Urinary bladder (tissue), 4 donors: Measurements from ENCODE around the gene MAGI3. TPM values are rescaled to one million over a fixed set of nuclear protein-coding genes. Genes with fewer than 3 reads are reported as not detected.
A peak's percentile ranks its signal among the peaks of the same experiment; 100 is the strongest.
"Not testable (repeated sequence)": the region's sequence is repeated elsewhere in the genome, so short reads cannot be mapped to it uniquely, and the experiment has no call there.

Experiments
- DNase-seq: peaks from one replicate; pipeline ENCODE4 v3.0.0-alpha.2; 2015; ENCODE audit errors: extremely low spot score
- H3K27ac ChIP-seq: one replicate; pipeline ENCODE4 v1.5.1; 2013; ENCODE audit warnings: low read depth, mild to moderate bottlenecking, moderate library complexity
- H3K36me3 ChIP-seq: one replicate; pipeline ENCODE4 v1.6.1; 2013; ENCODE audit warnings: mild to moderate bottlenecking, moderate library complexity; ENCODE audit not compliant: insufficient read depth
- H3K4me1 ChIP-seq: one replicate; pipeline ENCODE4 v1.6.1; 2013; ENCODE audit warnings: mild to moderate bottlenecking, moderate library complexity; ENCODE audit not compliant: insufficient read depth
- H3K4me3 ChIP-seq: one replicate; pipeline ENCODE4 v1.5.1; 2013; ENCODE audit warnings: low read depth, low read length
- WGBS: extraction: QIAGEN DNeasy Blood & Tissue Kit; methylation state at CpG from one replicate; pipeline ENCODE4 v1.1.7; 2013; 5-methylcytosine and 5-hydroxymethylcytosine counted together
- polyA plus RNA-seq: library from polyadenylated mRNA; stranded (reverse); fragments of 200-250 nt; gene quantifications from one replicate; pipeline ENCODE4 v1.2.3, GENCODE V29; 2013
- total RNA-seq: library from RNA; depleted of rRNA; stranded (reverse); fragments of >200 nt; gene quantifications from one replicate; pipeline ENCODE4 v1.2.3, GENCODE V29; 2014
- donor health status: healthy with polysubstance abuse.
- donor health status: healthy.

Gene MAGI3
- total and polyA plus RNA-seq, 2 donors = 6.1 to 34.7 TPM

GRCh38 chr1:113678159-113678469, 287.8 kb downstream of the MAGI3 start:
- no peak overlapping the region for H3K27ac ChIP-seq
- peaks cover 2% of the 10 kb centered on the region for H3K4me1 ChIP-seq
- DNase-seq = no peak
- no peaks in the 10 kb centered on the region for H3K36me3 ChIP-seq
- no peak overlapping the region for H3K4me3 ChIP-seq

DNA sequence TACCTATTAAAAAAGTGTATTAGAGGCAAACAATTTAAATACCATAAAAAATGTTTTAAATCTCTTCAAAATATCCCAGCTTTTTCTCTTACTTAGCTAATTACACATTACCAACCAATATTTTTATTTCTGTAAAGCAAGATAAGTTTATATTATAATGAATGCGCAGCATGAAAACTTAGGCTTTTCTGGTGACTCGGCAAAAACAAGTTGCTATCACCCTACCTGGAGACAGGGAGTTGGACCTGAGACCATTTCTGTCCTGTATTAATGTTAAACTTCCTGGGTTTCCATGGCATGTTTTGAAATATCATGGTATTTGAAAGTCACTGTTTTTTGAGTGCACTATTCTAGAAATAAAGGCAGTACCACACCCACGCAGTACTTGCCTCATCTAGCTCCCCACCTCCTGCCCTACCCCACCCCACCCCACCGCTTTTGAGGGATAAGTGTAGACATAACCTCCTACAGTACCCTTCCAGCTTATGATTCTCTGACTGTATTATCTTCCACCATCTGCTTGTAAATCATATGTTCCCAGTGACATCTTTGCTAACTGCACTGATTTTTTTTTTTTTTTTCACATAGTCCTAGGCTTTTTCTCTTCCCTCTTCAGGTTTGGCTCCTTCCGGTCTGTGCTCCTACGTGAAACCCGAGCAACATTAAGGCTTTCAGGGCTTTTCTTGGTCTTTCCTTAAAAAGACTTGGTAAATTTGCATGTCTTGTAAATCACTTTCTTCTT, 291.5 kb downstream of the MAGI3 start:
- peaks cover 2% of the 10 kb centered on the region for H3K4me1 ChIP-seq
- H3K36me3 ChIP-seq = no peaks in the 10 kb centered on the region
- 89% methylated on average over 7 of the region's 7 CpGs for WGBS
- no peak overlapping the region for H3K27ac ChIP-seq
- H3K4me3 ChIP-seq = no peak overlapping the region
- no peak for DNase-seq

GRCh38 chr1:113683384-113684152, 293.3 kb downstream of the MAGI3 start:
- WGBS = 42% methylated on average over 8 of the region's 8 CpGs
- H3K4me3 ChIP-seq = no peak overlapping the region
- no peaks in the 10 kb centered on the region for H3K4me1 ChIP-seq
- no peak for DNase-seq
- no peak overlapping the region for H3K27ac ChIP-seq
- no peaks in the 10 kb centered on the region for H3K36me3 ChIP-seq

- DNase-seq = peak; percentile 21
- Histone ChIP-seq H3K36me3 (no peaks in the 10 kb centered on the region), H3K27ac (no peak overlapping the region), H3K4me1 (no peaks in the 10 kb centered on the region), H3K4me3 (no peak overlapping the region)
- 27% methylated on average over 6 of the region's 6 CpGs for WGBS
These were observed 293.8 kb downstream of the MAGI3 start for GRCh38 chr1:113684153-113684541.

GRCh38 chr1:113686891-113687618, 296.7 kb downstream of the MAGI3 start:
- H3K36me3 ChIP-seq = no peaks in the 10 kb centered on the region
- H3K4me3 ChIP-seq = no peak overlapping the region
- no peak overlapping the region for H3K27ac ChIP-seq
- H3K4me1 ChIP-seq = no peaks in the 10 kb centered on the region
- DNase-seq = no peak
- WGBS = 74% methylated on average over 3 of the region's 3 CpGs

DNA sequence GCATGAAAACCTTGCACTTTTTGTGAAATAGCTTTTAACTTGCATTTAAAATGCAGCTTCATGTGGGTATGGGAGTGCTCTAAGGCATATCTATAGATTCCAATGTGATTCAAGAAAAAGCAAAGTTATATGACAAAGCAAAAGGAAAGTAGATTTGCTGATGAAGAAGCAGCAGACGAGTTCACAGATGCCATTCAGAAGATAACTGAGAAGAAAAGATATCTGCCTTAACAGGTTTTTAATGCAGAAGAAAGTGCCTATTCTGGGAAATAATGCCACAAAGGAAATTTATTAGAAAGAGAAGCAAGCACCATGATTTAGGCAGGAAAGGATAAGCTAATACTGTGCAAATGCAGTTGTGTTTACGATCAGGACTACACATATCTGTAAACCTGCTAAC, 300.9 kb downstream of the MAGI3 start:
- H3K4me3 ChIP-seq = no peak overlapping the region
- WGBS = 91% methylated on average over 2 of the region's 2 CpGs

DNA sequence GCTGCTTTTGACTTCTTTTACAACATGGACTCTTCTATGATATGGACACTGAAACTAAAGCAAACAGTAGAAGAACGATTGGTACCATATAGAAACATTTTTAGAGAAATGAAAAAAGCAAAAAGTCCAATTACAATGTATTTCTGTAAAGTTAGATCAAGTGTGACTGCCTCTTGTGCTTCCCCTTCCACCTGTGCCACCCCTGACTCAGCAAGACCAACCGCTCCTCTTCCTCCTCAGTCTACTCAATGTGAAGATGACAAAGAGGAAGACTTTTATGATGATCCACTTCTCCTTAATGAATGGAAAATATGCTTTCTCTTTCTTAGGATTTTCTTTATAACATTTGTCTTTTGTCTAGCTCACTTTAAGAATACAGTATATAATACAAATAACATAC, 302.0 kb downstream of the MAGI3 start:
- DNase-seq = no peak
- no peak overlapping the region for H3K27ac ChIP-seq

More for the DNA sequence above, 300.9 kb downstream of the MAGI3 start:
- H3K4me1 ChIP-seq = no peaks in the 10 kb centered on the region
- no peak for DNase-seq
- no peaks in the 10 kb centered on the region for H3K36me3 ChIP-seq
- H3K27ac ChIP-seq = no peak overlapping the region

DNA sequence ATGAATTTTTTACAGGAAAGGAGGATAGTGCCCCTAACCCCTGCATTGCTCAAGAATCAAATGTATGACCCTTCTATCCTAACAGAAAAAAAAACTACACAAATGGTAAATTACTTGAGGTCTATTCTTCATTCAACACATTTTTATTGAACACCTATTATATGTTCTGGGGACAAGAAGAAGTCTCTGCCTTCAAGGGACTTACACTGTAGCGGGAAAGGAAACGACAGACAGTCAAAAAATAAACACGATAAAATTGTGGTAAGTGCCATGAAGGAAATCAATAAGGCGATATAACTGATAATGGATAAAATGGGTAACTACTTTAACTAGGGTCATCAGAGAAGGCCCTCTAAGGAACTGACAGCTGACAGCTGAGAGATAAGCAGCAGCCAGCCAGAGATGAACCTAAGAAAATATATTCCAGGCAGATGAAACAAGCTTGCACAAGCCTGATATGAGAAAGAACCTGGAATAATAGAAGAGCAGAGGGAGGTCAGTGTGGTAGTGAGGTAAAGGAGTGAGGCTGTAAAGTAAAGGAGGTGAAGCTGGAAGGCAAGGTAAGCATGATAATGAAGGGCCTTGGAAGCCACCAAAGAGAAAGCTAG, 302.6 kb downstream of the MAGI3 start:
- DNase-seq = no peak
- WGBS = 94% methylated on average over 4 of the region's 4 CpGs

More for the DNA sequence above, 302.0 kb downstream of the MAGI3 start:
- H3K36me3 ChIP-seq = no peaks in the 10 kb centered on the region
- no peak overlapping the region for H3K4me3 ChIP-seq
- 88% methylated on average over 2 of the region's 2 CpGs for WGBS
- H3K4me1 ChIP-seq = no peaks in the 10 kb centered on the region

DNA sequence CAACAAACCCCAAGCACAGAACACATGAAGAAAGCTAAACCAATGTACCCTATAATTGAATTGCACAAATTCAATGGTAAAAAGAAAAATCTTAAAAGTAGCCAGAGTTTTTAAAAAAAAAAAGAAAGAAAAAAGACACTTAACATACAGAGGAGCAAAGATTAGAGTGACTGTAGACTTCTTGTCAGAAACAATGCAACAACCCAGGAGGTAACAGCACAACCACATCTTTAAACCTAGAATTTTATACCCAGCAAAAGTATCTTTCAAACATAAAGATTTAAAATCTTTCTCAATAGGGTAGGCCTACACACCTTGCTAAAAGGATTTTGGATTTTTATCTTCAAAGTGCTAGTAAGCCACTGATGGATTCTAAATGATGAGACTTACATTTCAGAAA, 304.6 kb downstream of the MAGI3 start:
- no peak overlapping the region for H3K4me3 ChIP-seq
- DNase-seq = no peak

More for the DNA sequence above, 302.6 kb downstream of the MAGI3 start:
- Histone ChIP-seq H3K36me3 (no peaks in the 10 kb centered on the region), H3K27ac (no peak overlapping the region), H3K4me1 (no peaks in the 10 kb centered on the region), H3K4me3 (no peak overlapping the region)

DNA sequence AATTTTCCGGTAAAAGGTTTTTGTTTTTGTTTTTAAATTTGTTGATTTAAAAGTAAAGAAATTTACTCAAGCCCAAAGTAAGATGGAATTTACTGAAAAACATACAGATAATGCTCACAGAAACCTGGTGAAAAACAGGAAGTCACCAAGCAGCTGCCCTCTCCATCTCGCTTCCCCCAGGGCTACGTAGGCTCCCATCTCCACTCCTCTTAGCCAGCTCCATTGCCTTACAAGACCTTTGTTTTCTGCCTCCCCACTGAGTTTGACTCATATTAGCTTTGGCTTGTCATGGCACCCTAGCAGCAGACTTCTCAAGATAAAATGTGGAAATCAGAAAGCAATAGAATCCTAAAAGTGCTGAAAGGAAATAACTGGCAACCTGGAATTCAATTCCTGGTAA, 311.1 kb downstream of the MAGI3 start:
- no peak for DNase-seq
- Histone ChIP-seq H3K4me3 (no peak overlapping the region), H3K4me1 (no peaks in the 10 kb centered on the region), H3K27ac (no peak overlapping the region), H3K36me3 (no peaks in the 10 kb centered on the region)
- WGBS = 91% methylated on average over 3 of the region's 3 CpGs

More for the DNA sequence above, 304.6 kb downstream of the MAGI3 start:
- Histone ChIP-seq H3K4me1 (no peaks in the 10 kb centered on the region), H3K36me3 (no peaks in the 10 kb centered on the region), H3K27ac (no peak overlapping the region)

DNA sequence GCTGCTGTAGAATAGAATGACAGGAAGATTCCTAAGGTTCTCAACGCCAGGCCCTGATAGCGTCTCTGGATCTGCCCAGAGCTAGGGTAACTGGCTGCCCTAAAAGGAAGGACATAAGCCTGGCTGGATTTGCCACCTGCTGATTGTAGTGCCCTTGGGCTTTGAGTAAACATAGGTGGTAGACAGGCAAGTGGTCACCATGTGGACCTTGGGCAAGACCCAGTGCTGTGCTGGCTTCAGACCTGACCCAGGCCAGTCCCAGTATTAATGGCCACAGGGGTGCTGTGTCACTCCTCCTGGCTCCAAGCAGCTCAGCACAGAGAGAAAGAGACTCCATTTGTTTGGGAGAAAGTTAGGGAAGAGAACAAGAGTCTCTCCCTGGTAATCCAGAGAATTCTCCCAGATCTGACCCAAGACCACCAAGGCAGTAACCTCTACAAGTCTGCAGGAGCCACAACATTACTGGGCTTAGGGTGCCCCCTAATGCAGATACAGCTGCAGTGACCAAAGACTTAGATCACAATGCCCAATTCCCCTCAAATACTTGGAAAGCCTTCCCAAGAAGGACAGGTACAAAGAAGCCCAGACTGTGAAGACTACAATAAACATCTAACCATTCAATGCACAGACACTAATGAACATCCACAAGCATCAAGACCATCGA, 324.4 kb downstream of the MAGI3 start:
- H3K27ac ChIP-seq = no peak overlapping the region
- no peak for DNase-seq
- H3K4me3 ChIP-seq = no peak overlapping the region
- no peaks in the 10 kb centered on the region for H3K4me1 ChIP-seq
- peaks cover 4% of the 10 kb centered on the region for H3K36me3 ChIP-seq
- WGBS = 95% methylated on average over 3 of the region's 3 CpGs

GRCh38 chr1:113717506-113717905, 327.2 kb downstream of the MAGI3 start:
- WGBS = 96% methylated on average over 6 of the region's 6 CpGs
- not testable (repeated sequence) for H3K36me3 ChIP-seq

GRCh38 chr1:113718621-113719020, 328.3 kb downstream of the MAGI3 start:
- H3K27ac ChIP-seq, DNase-seq, H3K4me1 ChIP-seq, H3K4me3 ChIP-seq, H3K36me3 ChIP-seq: not testable (repeated sequence)
- WGBS = 98% methylated on average over 5 of the region's 5 CpGs

More at GRCh38 chr1:113717506-113717905, 327.2 kb downstream of the MAGI3 start:
- H3K4me3 ChIP-seq, H3K27ac ChIP-seq, H3K4me1 ChIP-seq, DNase-seq: not testable (repeated sequence)
